ENCODE data around the gene PRSS21. TPM values are rescaled to one million over a fixed set of nuclear protein-coding genes. Genes with fewer than 3 reads are reported as not detected.

Gene PRSS21
- total RNA-seq, 2 experiments from 2014 or later = 68.7 to 69.6 TPM

DNA sequence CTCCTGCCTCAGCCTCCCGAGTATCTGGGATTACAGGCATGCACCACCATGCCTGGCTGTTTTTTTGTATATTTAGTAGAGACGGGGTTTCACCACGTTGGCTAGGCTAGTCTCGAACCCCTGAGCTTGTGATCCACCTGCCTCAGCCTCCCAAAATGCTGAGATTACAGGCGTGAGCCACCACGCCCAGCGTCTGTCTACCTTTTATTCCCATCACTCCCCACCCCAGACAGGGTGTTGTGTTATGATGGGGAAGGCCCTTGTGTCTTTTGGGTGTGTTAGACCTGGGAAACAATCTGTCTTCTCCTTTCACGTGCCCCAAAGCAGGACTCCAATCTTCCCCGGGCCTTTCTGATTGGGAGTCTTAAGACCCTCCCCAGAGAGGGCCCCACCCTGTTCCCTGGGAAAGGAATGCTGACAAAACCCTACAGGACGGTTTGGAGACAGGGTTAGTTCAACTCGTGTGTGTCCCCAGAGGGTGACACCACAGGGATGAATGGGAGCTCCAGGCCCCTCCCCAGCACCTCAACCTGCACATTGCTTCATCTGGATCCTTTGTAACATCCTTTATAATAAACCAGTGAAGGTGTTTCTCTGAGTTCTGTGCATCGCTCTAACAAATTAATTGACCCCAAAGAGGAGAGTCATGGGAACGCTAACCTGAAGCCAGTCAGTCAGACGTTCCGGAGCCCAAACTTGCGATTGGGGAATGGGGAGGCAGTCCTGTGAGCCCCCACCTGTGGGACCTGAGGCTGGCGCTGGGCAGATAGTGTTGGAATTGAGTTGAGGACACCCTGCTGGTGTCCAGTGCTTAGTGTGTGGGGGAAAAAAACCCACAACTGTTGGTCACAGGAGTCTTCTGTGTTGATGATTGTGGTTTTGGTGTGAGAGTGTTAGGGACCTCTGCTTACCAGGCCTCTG is 36.8 kb upstream of the PRSS21 start:
- H4K20me1 ChIP-seq (ENCODE audit: insufficient read depth, low read length) = peaks cover 10% of the 10 kb centered on the region; the same call in 1 of the 2 replicates
- no peak for TF ChIP-seq EZH2phosphoT487 (IDR thresholded peaks at IDR 0.05; ENCODE audit: borderline replicate concordance, low read depth, low read length)
- TF ChIP-seq, protein P1, sequence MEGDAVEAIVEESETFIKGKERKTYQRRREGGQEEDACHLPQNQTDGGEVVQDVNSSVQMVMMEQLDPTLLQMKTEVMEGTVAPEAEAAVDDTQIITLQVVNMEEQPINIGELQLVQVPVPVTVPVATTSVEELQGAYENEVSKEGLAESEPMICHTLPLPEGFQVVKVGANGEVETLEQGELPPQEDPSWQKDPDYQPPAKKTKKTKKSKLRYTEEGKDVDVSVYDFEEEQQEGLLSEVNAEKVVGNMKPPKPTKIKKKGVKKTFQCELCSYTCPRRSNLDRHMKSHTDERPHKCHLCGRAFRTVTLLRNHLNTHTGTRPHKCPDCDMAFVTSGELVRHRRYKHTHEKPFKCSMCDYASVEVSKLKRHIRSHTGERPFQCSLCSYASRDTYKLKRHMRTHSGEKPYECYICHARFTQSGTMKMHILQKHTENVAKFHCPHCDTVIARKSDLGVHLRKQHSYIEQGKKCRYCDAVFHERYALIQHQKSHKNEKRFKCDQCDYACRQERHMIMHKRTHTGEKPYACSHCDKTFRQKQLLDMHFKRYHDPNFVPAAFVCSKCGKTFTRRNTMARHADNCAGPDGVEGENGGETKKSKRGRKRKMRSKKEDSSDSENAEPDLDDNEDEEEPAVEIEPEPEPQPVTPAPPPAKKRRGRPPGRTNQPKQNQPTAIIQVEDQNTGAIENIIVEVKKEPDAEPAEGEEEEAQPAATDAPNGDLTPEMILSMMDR (conservative IDR thresholded peaks at IDR 0.05; ENCODE audit: low read length) = no peak
- ChIA-PET POLR2A (interaction anchor here (0.6 to 0.9 kb wide), 2 partner anchors 16 kb away, joined by 3 to 4 read pairs; no protein-coding TSS in a partner anchor), CTCF (ENCODE audit: unreplicated experiment) (no interaction called here)
- H2AFZ ChIP-seq (ENCODE audit: low read length) = no peak overlapping the region
- peaks cover 6% of the 10 kb centered on the region; the same call in 1 of the 2 replicates for H3K36me3 ChIP-seq (ENCODE audit: insufficient read depth, low read length)
- no peaks in the 10 kb centered on the region for H3K9me3 ChIP-seq (ENCODE audit: low read length)
- H3K4me3 ChIP-seq (ENCODE audit: low read depth, low read length, poor library complexity, severe bottlenecking) = no peak overlapping the region
- H3K4me2 ChIP-seq (ENCODE audit: low read length) = no peak overlapping the region
- H3K79me2 ChIP-seq (ENCODE audit: insufficient read depth, low read depth, low read length) = peaks cover 26% of the 10 kb centered on the region
- H3K27ac ChIP-seq (ENCODE audit: low read depth, low read length, poor library complexity, severe bottlenecking) = no peak overlapping the region
- no peak for DNase-seq (ENCODE audit: low spot score)
- BruUV-seq (replicated peaks) = no TSS peak
- H3K9me2 ChIP-seq (ENCODE audit: insufficient read depth, low read length) = no peaks in the 10 kb centered on the region
- intact Hi-C loops (cut with micrococcal nuclease; ENCODE audit: unreplicated experiment) = no loop called here
- peaks cover 17% of the 10 kb centered on the region for H3K4me1 ChIP-seq (ENCODE audit: insufficient read depth, low read length, poor library complexity, severe bottlenecking)

DNA sequence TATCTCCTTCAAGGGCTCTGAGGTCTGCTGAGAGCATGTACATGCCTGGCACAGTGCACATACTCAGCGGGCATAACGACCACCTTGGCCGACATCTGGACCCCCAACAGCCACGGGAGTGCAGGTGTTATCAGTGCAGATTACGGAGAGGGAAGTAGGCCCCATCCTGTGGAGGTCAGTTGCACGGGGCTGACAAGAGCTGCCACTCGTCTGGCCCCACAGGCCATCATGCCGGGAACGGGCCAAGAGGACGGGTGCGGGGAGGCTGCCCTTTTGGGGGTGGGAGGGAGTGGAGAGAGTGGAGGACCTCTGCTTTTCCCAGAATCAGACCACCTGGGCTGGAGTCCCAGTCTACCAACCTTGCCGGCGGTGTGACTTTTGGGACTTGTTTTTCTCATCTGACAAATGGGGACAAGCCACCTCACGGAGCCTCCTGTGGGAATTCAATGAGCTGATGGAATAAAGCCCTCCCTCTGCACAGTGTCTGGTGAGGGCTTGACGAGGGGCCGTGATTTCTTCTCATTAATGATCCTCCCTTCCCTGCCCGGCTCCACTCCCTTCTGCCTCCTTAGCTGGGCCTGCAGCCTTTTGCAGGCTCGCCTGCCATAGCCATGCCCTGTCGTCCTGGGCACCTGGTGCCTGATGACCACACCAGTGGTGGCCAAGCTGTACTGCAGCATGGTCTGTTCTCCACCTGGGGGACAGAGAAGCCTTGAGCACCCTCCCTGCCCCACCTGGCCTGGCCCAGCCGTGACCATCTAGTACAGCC is 34.3 kb upstream of the PRSS21 start:
- ChIA-PET CTCF (ENCODE audit: unreplicated experiment) (no interaction called here), POLR2A (no interaction called here)
- Histone ChIP-seq H3K4me1 (ENCODE audit: insufficient read depth, low read length, poor library complexity, severe bottlenecking) (peaks cover 7% of the 10 kb centered on the region), H3K4me3 (ENCODE audit: low read depth, low read length, poor library complexity, severe bottlenecking) (no peak overlapping the region), H2AFZ (ENCODE audit: low read length) (no peak overlapping the region), H3K27ac (ENCODE audit: low read depth, low read length, poor library complexity, severe bottlenecking) (no peak overlapping the region), H4K20me1 (ENCODE audit: insufficient read depth, low read length) (no peaks in the 10 kb centered on the region), H3K79me2 (ENCODE audit: insufficient read depth, low read depth, low read length) (peaks cover 8% of the 10 kb centered on the region; the same call in 1 of the 2 replicates), H3K36me3 (ENCODE audit: insufficient read depth, low read length) (no peaks in the 10 kb centered on the region), H3K4me2 (ENCODE audit: low read length) (no peak overlapping the region), H3K9me2 (ENCODE audit: insufficient read depth, low read length) (no peaks in the 10 kb centered on the region), H3K9me3 (ENCODE audit: low read length) (no peaks in the 10 kb centered on the region)
- TF ChIP-seq, protein P1 (conservative IDR thresholded peaks at IDR 0.05; ENCODE audit: low read length) = no peak
- no TSS peak for BruUV-seq (replicated peaks)
- DNase-seq (ENCODE audit: low spot score) = no peak
- intact Hi-C loops (cut with micrococcal nuclease; ENCODE audit: unreplicated experiment) = no loop called here
